SK-N-SH treated with all-trans-retinoic acid at 6 μM for 48 hours (cell line): ENCODE results near the gene PBRM1.
"Not testable (repeated sequence)": the region's sequence is repeated elsewhere in the genome, so short reads cannot be mapped to it uniquely, and the experiment has no call there.

Experiments used
- ATAC-seq: fragments of 200-7000 bp; cut with Tn5 transposase; 3 replicates; pipeline ENCODE4 v1.9.1; 2020; ENCODE audit warnings: mild to moderate bottlenecking, moderate library complexity
- BACH2 ChIP-seq: fragments of 250-450 bp; sonication (Bioruptor Pico); IDR thresholded peaks from 2 replicates; pipeline ENCODE4 v1.9.0; 2021; ENCODE audit warnings: mild to moderate bottlenecking, borderline replicate concordance
- ESRRG ChIP-seq: fragments of 250-450 bp; sonication (Bioruptor Pico); IDR thresholded peaks from 2 replicates; pipeline ENCODE4 v1.6.1; 2021; ENCODE audit warnings: mild to moderate bottlenecking
- ISL1 ChIP-seq: fragments of 250-450 bp; sonication (Bioruptor Pico); IDR thresholded peaks from 2 replicates; pipeline ENCODE4 v2.1.2; 2022; ENCODE audit warnings: mild to moderate bottlenecking, moderate library complexity
- OSR1 ChIP-seq: fragments of 250-450 bp; sonication (Bioruptor Pico); IDR thresholded peaks from 2 replicates; pipeline ENCODE4 v1.8.0; 2022; ENCODE audit warnings: moderate library complexity, mild to moderate bottlenecking, inconsistent platforms
- PPARA ChIP-seq: fragments of 250-450 bp; sonication (Bioruptor Pico); IDR thresholded peaks from 2 replicates; pipeline ENCODE4 v1.5.0; 2020; ENCODE audit warnings: mild to moderate bottlenecking, borderline replicate concordance
- RARB ChIP-seq: fragments of 250-450 bp; sonication (Bioruptor Pico); IDR thresholded peaks from 2 replicates; pipeline ENCODE4 v1.8.0; 2021; ENCODE audit warnings: mild to moderate bottlenecking, moderate library complexity
- SNAI2 ChIP-seq: fragments of 250-450 bp; sonication (Bioruptor Pico); IDR thresholded peaks from 2 replicates; pipeline ENCODE4 v1.5.0; 2020; ENCODE audit warnings: mild to moderate bottlenecking, moderate library complexity
- TCF4 ChIP-seq: fragments of 250-450 bp; sonication (Bioruptor Pico); IDR thresholded peaks from 2 replicates; pipeline ENCODE4 v1.8.0; 2021; ENCODE audit warnings: mild to moderate bottlenecking, moderate library complexity, borderline replicate concordance
- TOX ChIP-seq: fragments of 250-450 bp; sonication (Bioruptor Pico); IDR thresholded peaks from 2 replicates; pipeline ENCODE4 v1.8.0; 2021; ENCODE audit warnings: mild to moderate bottlenecking, moderate library complexity, borderline replicate concordance
- ZFP3 ChIP-seq: fragments of 250-450 bp; sonication (Bioruptor Pico); IDR thresholded peaks from 2 replicates; pipeline ENCODE4 v1.5.0; 2020; ENCODE audit warnings: mild to moderate bottlenecking, moderate library complexity
- ZFP30 ChIP-seq: fragments of 450-650 bp; formaldehyde crosslinking; IDR thresholded peaks from 2 replicates; pipeline ENCODE4 v1.5.0; 2022; ENCODE audit warnings: mild to moderate bottlenecking, moderate library complexity
- ZNF565 ChIP-seq: fragments of 450-650 bp; formaldehyde crosslinking; conservative IDR thresholded peaks from 2 replicates; pipeline ENCODE4 v1.5.0; 2020; ENCODE audit warnings: low read depth, mild to moderate bottlenecking, moderate library complexity
- ZNF70 ChIP-seq: fragments of 450-650 bp; formaldehyde crosslinking; IDR thresholded peaks from 2 replicates; pipeline ENCODE4 v1.5.0; 2020; ENCODE audit warnings: mild to moderate bottlenecking, moderate library complexity
- ZNF8 ChIP-seq: fragments of 450-650 bp; formaldehyde crosslinking; IDR thresholded peaks from 2 replicates; pipeline ENCODE4 v1.5.0; 2020; ENCODE audit warnings: mild to moderate bottlenecking, moderate library complexity
- TF ChIP-seq, protein P1 (sequence below): fragments of 250-450 bp; sonication (Bioruptor Pico); IDR thresholded peaks from 2 replicates; pipeline ENCODE4 v1.5.1; 2021; ENCODE audit warnings: mild to moderate bottlenecking, moderate library complexity
- TF ChIP-seq, protein P2 (sequence below): fragments of 250-450 bp; sonication (Bioruptor Pico); IDR thresholded peaks from 2 replicates; pipeline ENCODE4 v1.8.0; 2021; ENCODE audit warnings: low read depth, mild to moderate bottlenecking, moderate library complexity, borderline replicate concordance
- TF ChIP-seq, protein P3 (sequence below): fragments of 250-450 bp; sonication (Bioruptor Pico); IDR thresholded peaks from 2 replicates; pipeline ENCODE4 v1.5.0; 2020; ENCODE audit warnings: mild to moderate bottlenecking, moderate library complexity

The PBRM1 gene

DNA sequence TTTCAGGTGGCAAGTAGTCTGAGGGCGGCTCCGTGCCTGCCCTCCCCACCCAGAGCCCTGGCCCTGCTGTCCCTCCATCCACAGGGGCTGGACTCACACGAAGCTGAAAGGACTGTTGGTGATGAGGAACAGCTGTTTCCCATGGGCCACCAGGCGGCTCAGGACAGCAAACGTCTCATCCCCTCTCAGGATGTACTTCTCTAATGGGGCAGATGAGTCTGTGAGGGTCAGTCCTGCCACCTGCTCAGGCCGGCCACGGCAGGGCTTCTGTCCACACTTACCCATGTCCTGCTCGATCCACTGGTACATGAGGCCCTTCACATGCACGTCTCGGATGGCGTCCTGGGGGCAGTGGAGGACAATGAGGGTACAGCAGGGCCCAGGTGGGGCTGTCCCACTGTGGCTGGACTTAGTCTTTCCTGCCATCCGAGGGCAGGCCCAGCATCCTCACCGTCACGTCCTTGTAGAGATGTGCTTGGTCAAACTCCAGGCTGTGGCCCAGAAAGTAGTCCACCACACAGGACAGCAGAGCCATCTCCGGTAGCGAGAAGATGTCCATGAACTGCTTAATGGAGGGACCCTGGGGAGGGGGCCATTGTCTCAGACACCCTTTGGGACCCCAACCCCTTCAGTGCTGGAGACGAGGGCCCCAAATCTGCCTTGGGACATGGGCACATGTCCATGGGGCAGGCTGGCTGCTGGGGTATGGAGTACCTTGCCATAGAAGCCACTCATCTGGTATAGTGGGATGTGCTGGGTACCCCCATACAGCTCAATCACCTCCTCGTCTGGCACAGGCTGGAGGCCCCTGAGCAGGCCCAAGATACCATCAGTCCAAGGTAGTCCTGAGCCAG lies 157.8 kb downstream of the PBRM1 start:
- ATAC-seq = no peak
- no peak for TF ChIP-seq ESRRG
- no peak for TF ChIP-seq ZFP3 (CRISPR knock-in tag)
- no peak for TF ChIP-seq ZFP30 (CRISPR knock-in tag)
- TF ChIP-seq ISL1 (CRISPR knock-in tag) = no peak
- TF ChIP-seq SNAI2 (CRISPR knock-in tag) = no peak
- TF ChIP-seq, protein P1, sequence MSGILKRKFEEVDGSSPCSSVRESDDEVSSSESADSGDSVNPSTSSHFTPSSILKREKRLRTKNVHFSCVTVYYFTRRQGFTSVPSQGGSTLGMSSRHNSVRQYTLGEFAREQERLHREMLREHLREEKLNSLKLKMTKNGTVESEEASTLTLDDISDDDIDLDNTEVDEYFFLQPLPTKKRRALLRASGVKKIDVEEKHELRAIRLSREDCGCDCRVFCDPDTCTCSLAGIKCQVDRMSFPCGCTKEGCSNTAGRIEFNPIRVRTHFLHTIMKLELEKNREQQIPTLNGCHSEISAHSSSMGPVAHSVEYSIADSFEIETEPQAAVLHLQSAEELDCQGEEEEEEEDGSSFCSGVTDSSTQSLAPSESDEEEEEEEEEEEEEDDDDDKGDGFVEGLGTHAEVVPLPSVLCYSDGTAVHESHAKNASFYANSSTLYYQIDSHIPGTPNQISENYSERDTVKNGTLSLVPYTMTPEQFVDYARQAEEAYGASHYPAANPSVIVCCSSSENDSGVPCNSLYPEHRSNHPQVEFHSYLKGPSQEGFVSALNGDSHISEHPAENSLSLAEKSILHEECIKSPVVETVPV (CRISPR knock-in tag) = no peak
- TF ChIP-seq, protein P2, sequence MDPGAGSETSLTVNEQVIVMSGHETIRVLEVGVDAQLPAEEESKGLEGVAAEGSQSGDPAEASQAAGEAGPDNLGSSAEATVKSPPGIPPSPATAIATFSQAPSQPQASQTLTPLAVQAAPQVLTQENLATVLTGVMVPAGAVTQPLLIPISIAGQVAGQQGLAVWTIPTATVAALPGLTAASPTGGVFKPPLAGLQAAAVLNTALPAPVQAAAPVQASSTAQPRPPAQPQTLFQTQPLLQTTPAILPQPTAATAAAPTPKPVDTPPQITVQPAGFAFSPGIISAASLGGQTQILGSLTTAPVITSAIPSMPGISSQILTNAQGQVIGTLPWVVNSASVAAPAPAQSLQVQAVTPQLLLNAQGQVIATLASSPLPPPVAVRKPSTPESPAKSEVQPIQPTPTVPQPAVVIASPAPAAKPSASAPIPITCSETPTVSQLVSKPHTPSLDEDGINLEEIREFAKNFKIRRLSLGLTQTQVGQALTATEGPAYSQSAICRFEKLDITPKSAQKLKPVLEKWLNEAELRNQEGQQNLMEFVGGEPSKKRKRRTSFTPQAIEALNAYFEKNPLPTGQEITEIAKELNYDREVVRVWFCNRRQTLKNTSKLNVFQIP (CRISPR knock-in tag) = no peak

DNA sequence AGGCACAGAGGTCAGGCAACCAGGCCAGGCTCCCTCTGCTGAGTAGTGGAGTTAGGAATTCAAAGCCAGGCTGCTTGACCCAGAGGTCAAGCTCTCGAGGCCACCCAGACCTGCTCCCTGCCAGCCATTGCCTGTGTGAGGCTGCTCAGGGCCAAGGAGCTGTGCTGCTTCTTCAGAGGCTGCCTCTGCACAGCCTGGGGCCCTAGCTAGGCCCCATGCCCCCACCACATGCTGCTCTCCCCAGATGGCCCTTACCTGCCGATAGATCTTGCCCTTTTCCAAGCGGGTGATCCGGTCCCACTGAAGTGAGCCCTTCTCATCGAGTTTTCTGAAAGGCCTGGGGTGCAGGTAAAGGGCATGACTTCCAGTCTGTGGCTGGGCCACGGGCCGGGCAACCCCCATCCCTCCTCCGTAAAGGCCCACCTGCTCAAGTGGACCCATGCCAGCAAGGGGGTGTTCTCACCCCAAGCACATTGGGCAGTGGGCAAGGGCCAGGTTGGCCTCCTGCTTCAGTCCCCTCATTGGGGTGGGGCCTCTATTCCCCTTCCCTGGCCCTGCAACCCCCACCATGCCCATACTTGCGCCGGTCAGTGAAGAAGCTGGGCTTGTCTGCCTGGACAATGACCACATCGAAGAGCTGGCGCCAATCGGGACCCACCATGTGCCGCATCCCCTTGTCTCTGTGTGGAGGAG lies 158.5 kb downstream of the PBRM1 start:
- no peak for TF ChIP-seq SNAI2 (CRISPR knock-in tag)
- no peak for TF ChIP-seq ISL1 (CRISPR knock-in tag)
- no peak for TF ChIP-seq OSR1 (CRISPR knock-in tag)
- TF ChIP-seq, protein P2 (CRISPR knock-in tag) = no peak
- TF ChIP-seq TOX (CRISPR knock-in tag) = no peak
- no peak for TF ChIP-seq RARB
- TF ChIP-seq ZNF8 (CRISPR knock-in tag) = no peak
- no peak for TF ChIP-seq ESRRG
- no peak for TF ChIP-seq ZNF565
- no peak for TF ChIP-seq BACH2 (CRISPR knock-in tag)
- TF ChIP-seq ZFP3 (CRISPR knock-in tag) = no peak
- TF ChIP-seq, protein P3, sequence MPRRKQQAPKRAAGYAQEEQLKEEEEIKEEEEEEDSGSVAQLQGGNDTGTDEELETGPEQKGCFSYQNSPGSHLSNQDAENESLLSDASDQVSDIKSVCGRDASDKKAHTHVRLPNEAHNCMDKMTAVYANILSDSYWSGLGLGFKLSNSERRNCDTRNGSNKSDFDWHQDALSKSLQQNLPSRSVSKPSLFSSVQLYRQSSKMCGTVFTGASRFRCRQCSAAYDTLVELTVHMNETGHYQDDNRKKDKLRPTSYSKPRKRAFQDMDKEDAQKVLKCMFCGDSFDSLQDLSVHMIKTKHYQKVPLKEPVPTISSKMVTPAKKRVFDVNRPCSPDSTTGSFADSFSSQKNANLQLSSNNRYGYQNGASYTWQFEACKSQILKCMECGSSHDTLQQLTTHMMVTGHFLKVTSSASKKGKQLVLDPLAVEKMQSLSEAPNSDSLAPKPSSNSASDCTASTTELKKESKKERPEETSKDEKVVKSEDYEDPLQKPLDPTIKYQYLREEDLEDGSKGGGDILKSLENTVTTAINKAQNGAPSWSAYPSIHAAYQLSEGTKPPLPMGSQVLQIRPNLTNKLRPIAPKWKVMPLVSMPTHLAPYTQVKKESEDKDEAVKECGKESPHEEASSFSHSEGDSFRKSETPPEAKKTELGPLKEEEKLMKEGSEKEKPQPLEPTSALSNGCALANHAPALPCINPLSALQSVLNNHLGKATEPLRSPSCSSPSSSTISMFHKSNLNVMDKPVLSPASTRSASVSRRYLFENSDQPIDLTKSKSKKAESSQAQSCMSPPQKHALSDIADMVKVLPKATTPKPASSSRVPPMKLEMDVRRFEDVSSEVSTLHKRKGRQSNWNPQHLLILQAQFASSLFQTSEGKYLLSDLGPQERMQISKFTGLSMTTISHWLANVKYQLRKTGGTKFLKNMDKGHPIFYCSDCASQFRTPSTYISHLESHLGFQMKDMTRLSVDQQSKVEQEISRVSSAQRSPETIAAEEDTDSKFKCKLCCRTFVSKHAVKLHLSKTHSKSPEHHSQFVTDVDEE (CRISPR knock-in tag) = no peak
- TF ChIP-seq ZNF70 = no peak
- TF ChIP-seq TCF4 (CRISPR knock-in tag) = no peak
- TF ChIP-seq, protein P1 (CRISPR knock-in tag) = no peak
- no peak for TF ChIP-seq PPARA (CRISPR knock-in tag)
- TF ChIP-seq, all 23 proteins: peak for 0
- no peak for ATAC-seq

DNA sequence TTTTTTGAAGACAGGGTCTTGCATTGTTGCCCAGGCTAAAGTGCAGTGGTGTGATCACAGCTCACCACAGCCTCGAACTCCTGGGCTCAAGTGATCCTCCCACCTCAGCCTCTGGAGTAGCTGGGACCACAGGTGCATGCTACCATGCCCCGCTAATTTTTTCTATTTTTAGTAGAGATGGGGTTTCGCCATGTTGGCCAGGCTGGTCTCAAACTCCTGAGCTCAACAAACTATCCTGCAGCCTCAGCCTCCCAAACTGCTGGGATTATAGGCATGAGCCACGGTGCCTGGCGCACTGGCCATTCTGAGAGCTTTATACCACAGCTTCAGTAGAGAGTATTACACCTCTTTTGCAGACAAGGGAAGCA lies 159.1 kb downstream of the PBRM1 start:
- not testable (repeated sequence) for ATAC-seq
